ENCODE measurements around the gene CUEDC1.

CUEDC1 gene

GRCh38 chr17:57941384-57942370, 13.5 kb downstream of the CUEDC1 start:
- DNase-seq (ENCODE audit: low read depth), result no peak
- H3K4me3 ChIP-seq (ENCODE audit: low read length), result no peak overlapping the region
- TF ChIP-seq CTCF (IDR thresholded peaks at IDR 0.05; ENCODE audit: insufficient read depth, low read depth, low read length, missing control alignments), result no peak

- TF ChIP-seq CTCF (IDR thresholded peaks at IDR 0.05; ENCODE audit: insufficient read depth, low read depth, low read length, missing control alignments), result no peak
- H3K4me3 ChIP-seq (ENCODE audit: low read length), result no peak overlapping the region
Measured at GRCh38 chr17:57940653-57941329, 14.4 kb downstream of the CUEDC1 start.

GRCh38 chr17:57940231-57940630, 15.0 kb downstream of the CUEDC1 start:
- H3K4me3 ChIP-seq (ENCODE audit: low read length), result no peak overlapping the region
- no peak for TF ChIP-seq CTCF (IDR thresholded peaks at IDR 0.05; ENCODE audit: insufficient read depth, low read depth, low read length, missing control alignments)
- no peak for DNase-seq (ENCODE audit: low read depth)

More at GRCh38 chr17:57940653-57941329, 14.4 kb downstream of the CUEDC1 start:
- DNase-seq (ENCODE audit: low read depth), result no peak

GRCh38 chr17:57939797-57940196, 15.4 kb downstream of the CUEDC1 start:
- no peak for DNase-seq (ENCODE audit: low read depth)
- no peak overlapping the region for H3K4me3 ChIP-seq (ENCODE audit: low read length)
- TF ChIP-seq CTCF (IDR thresholded peaks at IDR 0.05; ENCODE audit: insufficient read depth, low read depth, low read length, missing control alignments), result no peak

GRCh38 chr17:57938061-57938502, 17.1 kb downstream of the CUEDC1 start:
- TF ChIP-seq CTCF (IDR thresholded peaks at IDR 0.05; ENCODE audit: insufficient read depth, low read depth, low read length, missing control alignments), result no peak
- no peak overlapping the region for H3K4me3 ChIP-seq (ENCODE audit: low read length)
- DNase-seq (ENCODE audit: low read depth), result no peak

GRCh38 chr17:57937492-57937891, 17.7 kb downstream of the CUEDC1 start:
- H3K4me3 ChIP-seq (ENCODE audit: low read length), result no peak overlapping the region
- no peak for DNase-seq (ENCODE audit: low read depth)
- no peak for TF ChIP-seq CTCF (IDR thresholded peaks at IDR 0.05; ENCODE audit: insufficient read depth, low read depth, low read length, missing control alignments)
